ENCODE data around the gene LBX2.

GRCh38 chr2:74502720-74503505, 3.5 kb upstream of the LBX2 start:
- TF ChIP-seq CTCF (conservative IDR thresholded peaks at IDR 0.05; ENCODE audit: low read length), result peak; percentile 53
- TF ChIP-seq EZH2phosphoT487 (IDR thresholded peaks at IDR 0.05; ENCODE audit: borderline replicate concordance), result no peak
